ENCODE results near the gene LASP1. TPM values are rescaled to one million over a fixed set of nuclear protein-coding genes. Genes with fewer than 3 reads are reported as not detected.
"Not testable (repeated sequence)": the region's sequence is repeated elsewhere in the genome, so short reads cannot be mapped to it uniquely, and the experiment has no call there.

Gene LASP1
- total and polyA plus RNA-seq, 2 of the 8 experiments (the other 6 are each of a cell fraction or from before 2014, with no cell fraction given): 114 to 180 TPM

DNA sequence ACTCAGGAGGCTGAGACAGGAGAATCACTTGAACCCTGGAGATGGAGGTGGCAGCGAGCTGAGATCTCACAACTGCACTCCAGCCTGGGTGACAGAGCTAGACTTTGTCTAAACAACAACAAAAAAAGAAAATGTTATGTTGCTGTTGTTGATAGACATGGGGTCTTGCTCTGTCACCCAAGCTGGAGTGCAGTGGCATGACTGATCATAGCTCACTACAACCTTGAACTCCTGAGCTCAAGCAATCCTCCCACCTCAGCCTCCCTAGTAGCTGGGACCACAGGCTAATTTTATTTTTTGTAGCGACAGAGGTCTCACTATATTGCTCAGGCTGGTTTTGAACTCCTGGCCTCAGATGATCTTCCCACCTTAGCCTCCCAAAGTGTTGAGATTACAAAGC is 77.3 kb downstream of the LASP1 start (continued):
- TF ChIP-seq CTCF (IDR thresholded peaks at IDR 0.05; ENCODE audit: control extremely low read depth in 1 of 3, insufficient read depth in 1 of 3, low read depth in 1 of 3, low read length in 3 of 3) (no peak), SUZ12 (IDR thresholded peaks at IDR 0.05; ENCODE audit: low read length) (no peak), CHD2 (IDR thresholded peaks at IDR 0.05; ENCODE audit: low read length) (no peak), RFX5 (IDR thresholded peaks at IDR 0.05; ENCODE audit: borderline replicate concordance, low read depth, low read length) (no peak), JUND (IDR thresholded peaks at IDR 0.05; ENCODE audit: low read length) (no peak)

DNA sequence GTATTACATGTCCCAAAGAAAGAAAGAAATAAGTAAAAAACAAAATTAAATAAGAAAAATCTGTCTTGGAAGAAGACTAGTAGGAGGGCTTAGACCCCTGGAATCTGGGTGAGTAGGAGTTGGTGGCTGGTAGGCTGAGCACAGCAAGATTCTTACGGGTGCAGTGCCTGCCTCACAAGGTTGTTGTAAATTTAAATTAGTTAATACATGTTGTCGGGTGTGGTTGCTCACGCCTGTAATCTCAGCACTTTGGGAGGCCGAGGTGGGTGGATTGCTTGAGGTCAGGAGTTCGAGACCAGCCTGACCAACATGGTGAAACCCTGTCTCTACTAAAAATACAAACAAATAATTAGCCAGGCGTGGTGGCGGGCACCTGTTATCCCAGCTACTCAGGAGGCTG is 83.9 kb downstream of the LASP1 start:
- H3K4ac ChIP-seq (replicated peaks; ENCODE audit: insufficient read length, low read depth, low read length); H3K79me1 ChIP-seq (ENCODE audit: low read depth, low read length); H3K4me3 ChIP-seq (ENCODE audit: extremely low read depth in 1 of 4, insufficient read depth in 2 of 4, low read depth in 3 of 4, low read length in 4 of 4); FAIRE-seq; H4K91ac ChIP-seq (replicated peaks; ENCODE audit: insufficient read length, low read length); DNase-seq (ENCODE audit: low read depth in 1 of 2, low spot score in 2 of 2); H3K27ac ChIP-seq (ENCODE audit: low read depth, low read length); H2BK12ac ChIP-seq (ENCODE audit: low read depth, low read length); H3K23me2 ChIP-seq (ENCODE audit: low read depth, low read length); H2AFZ ChIP-seq (ENCODE audit: low read length); H3K4me2 ChIP-seq (ENCODE audit: insufficient read depth in 1 of 2, low read depth in 2 of 2, low read length in 2 of 2); H3K14ac ChIP-seq (ENCODE audit: insufficient read length); H3K79me2 ChIP-seq (ENCODE audit: control insufficient read depth in 1 of 2, insufficient read depth in 2 of 2, low read length in 2 of 2); H3K9ac ChIP-seq (replicated peaks in 1 of 4; ENCODE audit: extremely low read depth in 1 of 4, low read depth in 3 of 4, low read length in 3 of 4); H2BK120ac ChIP-seq (replicated peaks; ENCODE audit: low read depth, low read length); H3K18ac ChIP-seq (ENCODE audit: extremely low read depth, low read length); H3K4me1 ChIP-seq (replicated peaks in 1 of 4; ENCODE audit: control insufficient read depth in 3 of 4, insufficient read depth in 4 of 4, low read length in 3 of 4); H4K20me1 ChIP-seq (replicated peaks in 1 of 2; ENCODE audit: control insufficient read depth in 1 of 2, insufficient read depth in 2 of 2, low read length in 2 of 2); H4K5ac ChIP-seq (ENCODE audit: insufficient read length, low read depth, low read length); CTCF ChIA-PET (ENCODE audit: partially characterized antibody); H3K56ac ChIP-seq (replicated peaks; ENCODE audit: insufficient read length, low read depth, low read length); H2BK5ac ChIP-seq (ENCODE audit: low read depth, low read length); H2BK20ac ChIP-seq (ENCODE audit: low read length); H3K36me3 ChIP-seq (ENCODE audit: control insufficient read depth in 2 of 4, insufficient read depth in 4 of 4, low read length in 3 of 4); H3K23ac ChIP-seq (ENCODE audit: insufficient read length); POLR2A ChIA-PET (ENCODE audit: partially characterized antibody); H4K8ac ChIP-seq (ENCODE audit: extremely low read depth, insufficient read depth, low read length); H2BK15ac ChIP-seq (ENCODE audit: low read length); H2AK5ac ChIP-seq (ENCODE audit: low read depth, low read length); H3K9me3 ChIP-seq (ENCODE audit: insufficient read depth in 2 of 2, low read depth in 1 of 2, low read length in 1 of 2); H3K27me3 ChIP-seq (replicated peaks in 1 of 4; ENCODE audit: control insufficient read depth in 3 of 4, extremely low read depth in 1 of 4, insufficient read depth in 3 of 4, low read length in 3 of 4): not testable (repeated sequence)
- WGBS, 2 experiments (ENCODE audit: extremely low coverage in 1 of 2, insufficient coverage in 1 of 2, insufficient read length in 1 of 2, insufficient replicate concordance in 2 of 2, low coverage in 1 of 2, low lambda C conversion rate in 2 of 2, missing lambda C conversion rate in 1 of 2): 94% methylated on average over 7 of the region's 7 CpGs; no CpG with 5 or more reads in 1 of the 2 experiments

All from H1 (cell line).